Esophagus squamous epithelium (tissue), 4 donors: Measurements from ENCODE around the gene MTMR8.

Source experiments
- POLR2A ChIP-seq, 4 donors: fragments of 450-650 bp; IDR thresholded peaks; one replicate each; pipeline ENCODE4 v1.6.1; 2017; ENCODE audit warnings: antibody characterized with exemption in 4 of 4, mild to moderate bottlenecking in 4 of 4, moderate library complexity in 3 of 4
- TF ChIP-seq, protein P1 (sequence below), 6 experiments: fragments of 450-650 bp in 4 of 6; fragments of 200-600 bp in 2 of 6; sonication (generic) in 2 of 6; IDR thresholded peaks; one replicate each; pipeline ENCODE4 v1.5.1; 2016 to 2019; ENCODE audit warnings: antibody characterized with exemption in 6 of 6, mild to moderate bottlenecking in 4 of 6, moderate library complexity in 4 of 6

DNA sequence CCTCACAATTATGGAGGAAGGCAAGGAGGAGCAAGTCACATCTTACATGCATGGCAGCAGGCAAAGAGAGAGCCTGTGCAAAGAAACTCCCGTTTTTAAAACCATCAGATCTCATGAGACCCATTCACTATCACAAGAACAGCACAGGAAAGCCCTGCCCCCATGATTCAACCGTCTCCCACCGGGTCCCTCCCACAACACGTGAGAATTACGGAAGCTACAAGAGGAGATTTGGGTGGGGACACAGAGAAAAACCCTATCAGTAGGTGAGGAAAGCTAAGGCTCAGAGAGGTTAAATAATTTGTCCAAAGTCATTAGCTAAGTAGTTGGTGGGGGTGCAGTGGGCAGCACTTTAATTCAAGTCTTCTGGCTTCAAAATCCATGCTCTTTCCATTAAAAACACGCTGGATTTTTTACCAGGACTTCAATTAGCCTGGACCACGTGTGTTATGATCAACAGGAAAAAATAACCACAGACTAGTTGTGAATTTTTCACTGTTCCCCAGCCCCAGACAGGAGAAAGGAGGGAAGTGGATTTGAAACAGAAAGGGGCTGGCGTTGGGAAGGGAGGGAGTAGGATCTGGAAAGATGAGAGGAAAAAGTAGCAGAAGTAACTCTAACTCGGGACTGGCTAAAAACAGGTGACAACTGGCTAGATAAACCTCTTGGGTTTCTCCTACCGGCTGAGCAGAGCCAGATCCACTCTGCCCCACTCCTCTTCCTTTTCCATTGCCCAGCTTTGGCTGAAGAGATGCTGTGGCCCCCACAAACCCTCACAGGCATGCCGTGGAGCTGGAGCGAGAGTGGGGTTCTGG, 986 bp downstream of the MTMR8 start:
- TF ChIP-seq, protein P1, sequence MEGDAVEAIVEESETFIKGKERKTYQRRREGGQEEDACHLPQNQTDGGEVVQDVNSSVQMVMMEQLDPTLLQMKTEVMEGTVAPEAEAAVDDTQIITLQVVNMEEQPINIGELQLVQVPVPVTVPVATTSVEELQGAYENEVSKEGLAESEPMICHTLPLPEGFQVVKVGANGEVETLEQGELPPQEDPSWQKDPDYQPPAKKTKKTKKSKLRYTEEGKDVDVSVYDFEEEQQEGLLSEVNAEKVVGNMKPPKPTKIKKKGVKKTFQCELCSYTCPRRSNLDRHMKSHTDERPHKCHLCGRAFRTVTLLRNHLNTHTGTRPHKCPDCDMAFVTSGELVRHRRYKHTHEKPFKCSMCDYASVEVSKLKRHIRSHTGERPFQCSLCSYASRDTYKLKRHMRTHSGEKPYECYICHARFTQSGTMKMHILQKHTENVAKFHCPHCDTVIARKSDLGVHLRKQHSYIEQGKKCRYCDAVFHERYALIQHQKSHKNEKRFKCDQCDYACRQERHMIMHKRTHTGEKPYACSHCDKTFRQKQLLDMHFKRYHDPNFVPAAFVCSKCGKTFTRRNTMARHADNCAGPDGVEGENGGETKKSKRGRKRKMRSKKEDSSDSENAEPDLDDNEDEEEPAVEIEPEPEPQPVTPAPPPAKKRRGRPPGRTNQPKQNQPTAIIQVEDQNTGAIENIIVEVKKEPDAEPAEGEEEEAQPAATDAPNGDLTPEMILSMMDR (IDR thresholded peaks at IDR 0.05), result no peak
- no peak for TF ChIP-seq POLR2A (IDR thresholded peaks at IDR 0.05)
